Mononuclear cell (primary cell): ENCODE measurements around the gene LDLRAD2. TPM values are rescaled to one million over a fixed set of nuclear protein-coding genes. Genes with fewer than 3 reads are reported as not detected.

Source experiments
- H3K27me3 ChIP-seq: 2 replicates; pipeline ENCODE4 v1.6.0; 2011; ENCODE audit warnings: low read length, control low read depth; ENCODE audit not compliant: insufficient read depth
- H3K4me1 ChIP-seq: 2 replicates; pipeline ENCODE4 v1.5.1; 2011; ENCODE audit warnings: mild to moderate bottlenecking, low read length, control low read depth; ENCODE audit not compliant: insufficient read depth
- H3K4me3 ChIP-seq: 2 replicates; pipeline ENCODE4 v1.5.1; 2011; ENCODE audit warnings: mild to moderate bottlenecking, low read length, moderate library complexity
- H3K9me3 ChIP-seq: 2 replicates; pipeline ENCODE4 v1.5.1; 2011; ENCODE audit warnings: low read depth, mild to moderate bottlenecking, control low read depth, low read length
- total RNA-seq: library from RNA; depleted of rRNA; stranded (reverse); fragments of >200 nt; gene quantifications from one replicate; pipeline ENCODE4 v1.2.3, GENCODE V29; 2012

The LDLRAD2 gene
- total RNA-seq, 1 donor, result not detected

GRCh38 chr1:21854090-21854750 lies 42.2 kb downstream of the LDLRAD2 start:
- H3K4me1 ChIP-seq, result no peaks in the 10 kb centered on the region
- no peak overlapping the region for H3K4me3 ChIP-seq
- no peaks in the 10 kb centered on the region for H3K9me3 ChIP-seq
- no peaks in the 10 kb centered on the region for H3K27me3 ChIP-seq

- Histone ChIP-seq H3K9me3 (no peaks in the 10 kb centered on the region), H3K4me3 (no peak overlapping the region), H3K27me3 (no peaks in the 10 kb centered on the region), H3K4me1 (no peaks in the 10 kb centered on the region)
Measured at GRCh38 chr1:21854751-21855131, 42.7 kb downstream of the LDLRAD2 start.

GRCh38 chr1:21855257-21856096 lies 43.4 kb downstream of the LDLRAD2 start:
- H3K4me3 ChIP-seq, result no peak overlapping the region
- no peaks in the 10 kb centered on the region for H3K27me3 ChIP-seq

GRCh38 chr1:21857142-21857839 lies 45.2 kb downstream of the LDLRAD2 start:
- H3K4me1 ChIP-seq, result no peaks in the 10 kb centered on the region
- no peaks in the 10 kb centered on the region for H3K9me3 ChIP-seq
- H3K27me3 ChIP-seq, result no peaks in the 10 kb centered on the region
- no peak overlapping the region for H3K4me3 ChIP-seq

More at GRCh38 chr1:21855257-21856096, 43.4 kb downstream of the LDLRAD2 start:
- no peaks in the 10 kb centered on the region for H3K9me3 ChIP-seq
- H3K4me1 ChIP-seq, result no peaks in the 10 kb centered on the region

- H3K27me3 ChIP-seq, result no peaks in the 10 kb centered on the region
- H3K4me3 ChIP-seq, result no peak overlapping the region
- H3K4me1 ChIP-seq, result no peaks in the 10 kb centered on the region
Measured at GRCh38 chr1:21857840-21858670, 46.0 kb downstream of the LDLRAD2 start.

GRCh38 chr1:21859669-21860179 lies 47.7 kb downstream of the LDLRAD2 start:
- Histone ChIP-seq H3K4me3 (no peak overlapping the region), H3K4me1 (no peaks in the 10 kb centered on the region), H3K9me3 (no peaks in the 10 kb centered on the region), H3K27me3 (no peaks in the 10 kb centered on the region)

More at GRCh38 chr1:21857840-21858670, 46.0 kb downstream of the LDLRAD2 start:
- no peaks in the 10 kb centered on the region for H3K9me3 ChIP-seq

- Histone ChIP-seq H3K27me3 (no peaks in the 10 kb centered on the region), H3K4me1 (no peaks in the 10 kb centered on the region), H3K4me3 (no peak overlapping the region), H3K9me3 (no peaks in the 10 kb centered on the region)
Measured at GRCh38 chr1:21860971-21861370, 48.9 kb downstream of the LDLRAD2 start.

- no peaks in the 10 kb centered on the region for H3K9me3 ChIP-seq
- no peak overlapping the region for H3K4me3 ChIP-seq
- peaks cover 5% of the 10 kb centered on the region for H3K4me1 ChIP-seq
- no peaks in the 10 kb centered on the region for H3K27me3 ChIP-seq
Measured at GRCh38 chr1:21861602-21862429, 49.8 kb downstream of the LDLRAD2 start.

- Histone ChIP-seq H3K4me1 (peaks cover 5% of the 10 kb centered on the region), H3K27me3 (no peaks in the 10 kb centered on the region), H3K4me3 (no peak overlapping the region), H3K9me3 (no peaks in the 10 kb centered on the region)
Measured at GRCh38 chr1:21863981-21864380, 51.9 kb downstream of the LDLRAD2 start.

GRCh38 chr1:21864730-21865129 lies 52.7 kb downstream of the LDLRAD2 start:
- no peaks in the 10 kb centered on the region for H3K27me3 ChIP-seq
- H3K4me3 ChIP-seq, result no peak overlapping the region

GRCh38 chr1:21865609-21865942 lies 53.5 kb downstream of the LDLRAD2 start:
- Histone ChIP-seq H3K27me3 (no peaks in the 10 kb centered on the region), H3K4me3 (no peak overlapping the region), H3K4me1 (peaks cover 5% of the 10 kb centered on the region), H3K9me3 (no peaks in the 10 kb centered on the region)

More at GRCh38 chr1:21864730-21865129, 52.7 kb downstream of the LDLRAD2 start:
- H3K4me1 ChIP-seq, result peaks cover 5% of the 10 kb centered on the region
- no peaks in the 10 kb centered on the region for H3K9me3 ChIP-seq

GRCh38 chr1:21865943-21866706 lies 54.1 kb downstream of the LDLRAD2 start:
- peaks cover 5% of the 10 kb centered on the region for H3K4me1 ChIP-seq
- H3K4me3 ChIP-seq, result no peak overlapping the region
- H3K9me3 ChIP-seq, result no peaks in the 10 kb centered on the region
- no peaks in the 10 kb centered on the region for H3K27me3 ChIP-seq

GRCh38 chr1:21866707-21867043 lies 54.6 kb downstream of the LDLRAD2 start:
- no peaks in the 10 kb centered on the region for H3K27me3 ChIP-seq
- peaks cover 5% of the 10 kb centered on the region for H3K4me1 ChIP-seq
- no peaks in the 10 kb centered on the region for H3K9me3 ChIP-seq

More at GRCh38 chr1:21866707-21867043, 54.6 kb downstream of the LDLRAD2 start:
- H3K4me3 ChIP-seq, result no peak overlapping the region
